ENCODE measurements around the gene TTLL4. TPM values are rescaled to one million over a fixed set of nuclear protein-coding genes. Genes with fewer than 3 reads are reported as not detected.

TTLL4 gene
- total and polyA plus RNA-seq, 9 donors, result 6.9 to 19.6 (median 17.2) TPM

DNA sequence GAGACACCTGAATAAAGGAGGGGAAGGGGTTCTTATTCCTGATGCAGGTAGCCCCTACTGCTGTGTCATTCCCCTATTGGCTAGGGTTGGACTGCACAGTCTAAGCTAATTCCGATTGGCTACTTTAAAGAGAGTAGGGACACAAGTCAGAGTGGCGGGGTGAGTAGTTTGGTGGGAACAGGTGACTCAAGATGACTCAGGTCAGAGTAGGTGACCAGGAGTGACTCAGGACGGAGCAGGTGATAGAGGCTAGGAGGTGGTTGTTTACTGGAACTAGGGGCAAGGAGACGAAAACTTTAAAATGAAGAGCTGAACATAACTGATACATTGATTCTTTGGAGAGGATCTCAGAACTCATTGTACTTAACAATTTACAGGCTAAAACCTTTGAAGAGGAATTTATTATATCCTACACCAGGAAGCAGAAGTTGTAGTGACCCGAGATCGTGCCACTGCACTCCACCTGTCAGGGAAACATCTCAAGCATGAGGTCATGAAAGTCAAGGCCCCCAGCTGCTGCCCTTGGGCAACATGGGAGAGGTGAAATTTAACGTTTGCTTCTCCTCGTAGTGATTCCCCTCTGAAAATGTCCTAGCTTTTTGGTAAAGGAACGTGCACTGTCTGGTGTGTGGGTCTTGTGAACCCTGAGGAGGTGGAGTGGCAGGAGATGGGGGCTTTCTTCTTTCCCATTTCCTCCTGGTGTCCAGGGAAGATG, 66.8 kb downstream of the TTLL4 start:
- TF ChIP-seq POLR2A (IDR thresholded peaks at IDR 0.05), result no peak
- TF ChIP-seq, protein P1, sequence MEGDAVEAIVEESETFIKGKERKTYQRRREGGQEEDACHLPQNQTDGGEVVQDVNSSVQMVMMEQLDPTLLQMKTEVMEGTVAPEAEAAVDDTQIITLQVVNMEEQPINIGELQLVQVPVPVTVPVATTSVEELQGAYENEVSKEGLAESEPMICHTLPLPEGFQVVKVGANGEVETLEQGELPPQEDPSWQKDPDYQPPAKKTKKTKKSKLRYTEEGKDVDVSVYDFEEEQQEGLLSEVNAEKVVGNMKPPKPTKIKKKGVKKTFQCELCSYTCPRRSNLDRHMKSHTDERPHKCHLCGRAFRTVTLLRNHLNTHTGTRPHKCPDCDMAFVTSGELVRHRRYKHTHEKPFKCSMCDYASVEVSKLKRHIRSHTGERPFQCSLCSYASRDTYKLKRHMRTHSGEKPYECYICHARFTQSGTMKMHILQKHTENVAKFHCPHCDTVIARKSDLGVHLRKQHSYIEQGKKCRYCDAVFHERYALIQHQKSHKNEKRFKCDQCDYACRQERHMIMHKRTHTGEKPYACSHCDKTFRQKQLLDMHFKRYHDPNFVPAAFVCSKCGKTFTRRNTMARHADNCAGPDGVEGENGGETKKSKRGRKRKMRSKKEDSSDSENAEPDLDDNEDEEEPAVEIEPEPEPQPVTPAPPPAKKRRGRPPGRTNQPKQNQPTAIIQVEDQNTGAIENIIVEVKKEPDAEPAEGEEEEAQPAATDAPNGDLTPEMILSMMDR (IDR thresholded peaks at IDR 0.05), result no peak
- H3K4me1 ChIP-seq (ENCODE audit: insufficient read depth), result no peaks in the 10 kb centered on the region
- no peaks in the 10 kb centered on the region for H3K9me3 ChIP-seq
- H3K27ac ChIP-seq, result no peak overlapping the region
- no peak for DNase-seq
- no peak overlapping the region for H3K4me3 ChIP-seq
- intact Hi-C loops (cut with DNase I), result no loop called here
- H3K27me3 ChIP-seq, result no peaks in the 10 kb centered on the region
- WGBS, 3 donors, result 92 to 93% (median 93%) methylated on average over 9 of the region's 9 CpGs
- no peaks in the 10 kb centered on the region for H3K36me3 ChIP-seq

DNA sequence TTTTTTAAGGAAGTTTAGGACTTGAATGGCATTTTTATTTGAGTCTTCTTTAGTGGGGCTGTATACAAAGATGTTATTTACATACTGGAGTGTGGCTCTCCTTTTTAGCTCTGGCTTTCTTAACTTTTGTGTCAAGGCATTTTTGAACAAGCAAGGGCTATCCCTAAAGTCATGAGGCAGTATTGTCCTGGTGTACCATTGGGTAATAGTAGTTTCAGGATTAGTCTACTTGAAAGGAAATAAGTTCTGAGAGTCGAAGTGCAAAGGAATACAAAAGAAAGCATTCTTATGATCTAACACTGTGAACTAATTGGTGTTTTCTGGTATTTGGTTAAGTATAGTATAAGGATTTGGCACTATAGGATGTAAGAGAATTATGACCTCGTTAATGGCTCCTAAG, 69.4 kb downstream of the TTLL4 start:
- TF ChIP-seq POLR2A (IDR thresholded peaks at IDR 0.05), result no peak
- TF ChIP-seq, protein P1 (IDR thresholded peaks at IDR 0.05), result no peak
- TF ChIP-seq EP300 (IDR thresholded peaks at IDR 0.05), result no peak
- Histone ChIP-seq H3K36me3 (no peaks in the 10 kb centered on the region), H3K4me1 (ENCODE audit: insufficient read depth) (peaks cover 4% of the 10 kb centered on the region), H3K27ac (no peak overlapping the region), H3K27me3 (no peaks in the 10 kb centered on the region), H3K9me3 (no peaks in the 10 kb centered on the region), H3K4me3 (no peak overlapping the region)
- WGBS, 3 donors, result 94% methylated on average over 2 of the region's 2 CpGs
- intact Hi-C loops (cut with DNase I), result no loop called here
- no peak for DNase-seq

DNA sequence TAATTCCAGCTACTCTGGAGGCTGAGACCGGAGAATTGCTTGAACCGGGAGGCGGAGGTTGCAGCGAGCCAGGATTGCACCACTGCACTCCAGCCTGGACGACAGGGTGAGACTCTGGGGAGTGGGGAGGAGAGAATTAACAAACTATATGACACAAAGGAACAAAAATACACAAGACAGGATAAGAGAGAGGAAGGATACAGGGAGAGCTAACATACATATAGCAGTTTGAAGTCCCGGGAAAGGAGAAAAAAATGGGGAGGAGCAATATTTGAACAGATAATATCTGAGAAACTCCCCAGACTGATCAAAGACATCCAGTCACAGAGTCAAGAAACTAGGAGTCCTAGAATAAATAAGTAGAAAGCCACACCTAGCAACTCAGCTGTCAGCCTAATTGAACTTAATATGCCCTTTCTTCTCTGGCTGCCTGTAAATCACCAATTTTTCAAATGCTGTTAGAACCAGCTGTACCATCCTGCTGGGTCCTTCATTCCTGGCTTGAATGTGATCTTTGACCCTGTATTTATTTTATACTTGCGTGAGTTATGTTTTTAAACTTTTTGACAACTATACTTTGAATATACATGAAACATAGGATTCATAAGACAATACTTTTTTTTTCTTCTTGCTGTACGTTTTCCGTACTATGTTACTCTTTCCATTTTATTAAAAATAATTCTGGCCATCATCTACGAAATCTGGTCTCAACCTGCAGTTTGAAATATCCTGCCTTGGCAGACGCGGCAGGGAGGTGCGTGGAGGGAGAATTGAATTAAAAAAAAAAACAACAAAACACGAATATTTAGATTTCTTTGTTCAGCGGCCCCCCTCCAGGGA, 70.4 kb downstream of the TTLL4 start:
- TF ChIP-seq EP300 (IDR thresholded peaks at IDR 0.05) (no peak), POLR2A (IDR thresholded peaks at IDR 0.05) (no peak)
- TF ChIP-seq, protein P1 (IDR thresholded peaks at IDR 0.05), result no peak
- H3K4me3 ChIP-seq, result peak overlapping the region; percentile 56
- no peaks in the 10 kb centered on the region for H3K36me3 ChIP-seq
- DNase-seq, result no peak
- no peaks in the 10 kb centered on the region for H3K9me3 ChIP-seq
- intact Hi-C loops (cut with DNase I), result no loop called here
- H3K27me3 ChIP-seq, result no peaks in the 10 kb centered on the region
- peaks cover 4% of the 10 kb centered on the region for H3K4me1 ChIP-seq (ENCODE audit: insufficient read depth)
- WGBS, 3 donors, result 38 to 39% (median 39%) methylated on average over 15 of the region's 15 CpGs
- peak overlapping the region in 1 of 2 donors; percentile 53 for H3K27ac ChIP-seq

DNA sequence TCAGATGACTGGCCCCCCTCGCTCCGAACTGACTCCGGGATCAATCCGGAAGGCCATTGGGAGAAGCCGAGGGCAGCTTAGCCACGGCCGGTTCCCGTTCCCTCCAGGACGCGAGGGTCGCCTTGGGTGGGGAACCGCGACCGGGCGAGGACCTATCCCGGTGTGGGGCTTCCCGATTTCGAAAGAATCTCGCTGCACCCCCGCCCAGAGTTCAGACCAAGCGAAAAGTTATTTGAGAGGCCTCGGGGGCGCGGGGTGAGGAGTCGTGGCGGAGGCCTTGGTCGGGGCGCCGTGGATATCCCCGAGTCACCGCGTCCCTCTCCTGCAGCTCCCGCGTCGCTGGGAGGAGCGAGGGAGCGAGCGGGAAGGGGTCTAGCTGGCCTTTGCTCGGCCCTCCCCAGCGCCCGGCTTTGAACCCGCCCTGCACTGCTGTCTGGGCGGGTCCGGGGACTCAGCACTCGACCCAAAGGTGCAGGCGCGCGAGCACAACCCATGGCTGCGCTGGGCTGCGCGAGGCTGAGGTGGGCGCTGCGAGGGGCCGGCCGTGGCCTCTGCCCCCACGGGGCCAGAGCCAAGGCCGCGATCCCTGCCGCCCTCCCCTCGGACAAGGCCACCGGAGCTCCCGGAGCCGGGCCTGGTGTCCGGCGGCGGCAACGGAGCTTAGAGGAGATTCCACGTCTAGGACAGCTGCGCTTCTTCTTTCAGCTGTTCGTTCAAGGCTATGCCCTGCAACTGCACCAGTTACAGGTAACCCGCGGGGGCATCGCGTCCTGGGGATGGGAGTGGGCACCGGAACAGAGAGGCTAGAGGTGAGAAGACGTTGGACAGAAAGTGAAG, 71.3 kb downstream of the TTLL4 start, which contains the start of gene CYP27A1:
Gene CYP27A1, plus strand, starts transcription at position 457 of the 837 bp plus-strand sequence. Its CDS starts 36 bp downstream, at position 493.
- no peaks in the 10 kb centered on the region for H3K36me3 ChIP-seq
- TF ChIP-seq EP300 (IDR thresholded peaks at IDR 0.05) (no peak), POLR2A (IDR thresholded peaks at IDR 0.05) (peak; percentile 47)
- TF ChIP-seq, protein P1 (IDR thresholded peaks at IDR 0.05), result no peak
- peak; percentile 59 to 70 (median 59) for DNase-seq
- peak within 1 kb of the TSS; percentile 56 for H3K4me3 ChIP-seq
- peaks cover 4% of the 10 kb centered on the region for H3K4me1 ChIP-seq (ENCODE audit: insufficient read depth)
- WGBS, 3 donors, result 1% methylated on average over 55 to 76 of the region's 76 CpGs
- H3K27me3 ChIP-seq, result no peaks in the 10 kb centered on the region
- peak within 1 kb of the TSS; percentile 34 to 53 for H3K27ac ChIP-seq
- intact Hi-C loops (cut with DNase I), result no loop called here
- H3K9me3 ChIP-seq, result no peaks in the 10 kb centered on the region
